OCI-LY1 (cell line): ENCODE measurements around the gene PIGU.

ENCODE experiments used
- H2AFZ ChIP-seq: fragments of 200-600 bp; sonication (generic), shearing (Covaris generic); 2 replicates; pipeline ENCODE4 v1.6.0; 2014; ENCODE audit warnings: antibody characterized with exemption, mild to moderate bottlenecking, low read length
- H3F3A ChIP-seq: fragments of 200-600 bp; sonication (generic), shearing (Covaris generic); 2 replicates; pipeline ENCODE4 v1.6.0; 2014; ENCODE audit warnings: mild to moderate bottlenecking, antibody characterized with exemption, low read length, moderate library complexity; ENCODE audit not compliant: insufficient read depth
- H3K27ac ChIP-seq: fragments of 200-600 bp; sonication (generic); 2 replicates; pipeline ENCODE4 v1.5.1; 2014; ENCODE audit warnings: low read length, mixed run types, mild to moderate bottlenecking, low read depth; ENCODE audit not compliant: poor library complexity, severe bottlenecking
- H3K27me3 ChIP-seq: fragments of 200-600 bp; sonication (generic); 2 replicates; pipeline ENCODE4 v1.6.0; 2014; ENCODE audit warnings: antibody characterized with exemption, mild to moderate bottlenecking, low read length, moderate library complexity; ENCODE audit not compliant: insufficient read depth
- H3K36me3 ChIP-seq: fragments of 200-600 bp; sonication (generic); 2 replicates; pipeline ENCODE4 v1.6.1; 2014; ENCODE audit warnings: mild to moderate bottlenecking, antibody characterized with exemption, low read length, moderate library complexity, mixed read lengths; ENCODE audit not compliant: insufficient read depth
- H3K4me1 ChIP-seq: fragments of 200-600 bp; sonication (generic); 2 replicates; pipeline ENCODE4 v1.5.1; 2014; ENCODE audit warnings: mild to moderate bottlenecking, low read length, moderate library complexity; ENCODE audit not compliant: insufficient read depth, severe bottlenecking
- H3K4me2 ChIP-seq: fragments of 200-600 bp; sonication (generic), shearing (Covaris generic); 2 replicates; pipeline ENCODE4 v1.6.1; 2014; ENCODE audit warnings: low read length
- H3K4me3 ChIP-seq: fragments of 200-600 bp; sonication (generic); 2 replicates; pipeline ENCODE4 v1.5.1; 2014; ENCODE audit warnings: low read length, low read depth, mild to moderate bottlenecking, mixed read lengths; ENCODE audit not compliant: poor library complexity, severe bottlenecking
- H3K79me2 ChIP-seq: fragments of 200-600 bp; shearing (Covaris generic); 2 replicates; pipeline ENCODE4 v1.6.1; 2016; ENCODE audit warnings: mixed run types, low read length, mixed read lengths; ENCODE audit not compliant: insufficient read depth
- H3K9ac ChIP-seq: fragments of 200-600 bp; sonication (generic), shearing (Covaris generic); 2 replicates; pipeline ENCODE4 v1.6.1; 2014; ENCODE audit warnings: mild to moderate bottlenecking, low read length, mixed read lengths
- H3K9me2 ChIP-seq: fragments of 200-600 bp; sonication (generic), shearing (Covaris generic); 2 replicates; pipeline ENCODE4 v1.6.1; 2014; ENCODE audit warnings: low read depth, mild to moderate bottlenecking, low read length, mixed read lengths
- H3K9me3 ChIP-seq: fragments of 200-600 bp; shearing (Covaris generic); 2 replicates; pipeline ENCODE4 v1.6.1; 2014; ENCODE audit warnings: low read length, mixed read lengths
- H4K20me1 ChIP-seq: fragments of 200-600 bp; sonication (generic), shearing (Covaris generic); 2 replicates; pipeline ENCODE4 v1.6.0; 2016; ENCODE audit warnings: mild to moderate bottlenecking, low read length; ENCODE audit not compliant: insufficient read depth
- CTCF ChIP-seq: fragments of 200-600 bp; sonication (generic), shearing (Covaris generic); IDR thresholded peaks from 2 replicates; pipeline ENCODE4 v1.5.1; 2017; ENCODE audit warnings: mild to moderate bottlenecking, antibody characterized with exemption, low read length, moderate library complexity, mixed read lengths
- EZH2 ChIP-seq: fragments of 200-600 bp; sonication (generic), shearing (Covaris generic); IDR thresholded peaks from 2 replicates; pipeline ENCODE4 v1.8.0; 2017; ENCODE audit warnings: borderline replicate concordance, mixed run types, mild to moderate bottlenecking, antibody characterized with exemption, low read length, moderate library complexity, mixed read lengths

PIGU gene

GRCh38 chr20:34537651-34538050 lies 139.2 kb downstream of the PIGU start:
- Histone ChIP-seq H3K9me3 (no peaks in the 10 kb centered on the region), H3K79me2 (no peaks in the 10 kb centered on the region), H3K27ac (no peak overlapping the region), H3K4me1 (no peaks in the 10 kb centered on the region), H3K9me2 (no peaks in the 10 kb centered on the region), H3K27me3 (no peaks in the 10 kb centered on the region), H3F3A (no peaks in the 10 kb centered on the region), H3K9ac (no peak overlapping the region), H4K20me1 (no peaks in the 10 kb centered on the region), H2AFZ (no peak overlapping the region), H3K36me3 (peaks cover 51% of the 10 kb centered on the region), H3K4me2 (no peak overlapping the region), H3K4me3 (no peak overlapping the region)
- TF ChIP-seq CTCF, result no peak

DNA sequence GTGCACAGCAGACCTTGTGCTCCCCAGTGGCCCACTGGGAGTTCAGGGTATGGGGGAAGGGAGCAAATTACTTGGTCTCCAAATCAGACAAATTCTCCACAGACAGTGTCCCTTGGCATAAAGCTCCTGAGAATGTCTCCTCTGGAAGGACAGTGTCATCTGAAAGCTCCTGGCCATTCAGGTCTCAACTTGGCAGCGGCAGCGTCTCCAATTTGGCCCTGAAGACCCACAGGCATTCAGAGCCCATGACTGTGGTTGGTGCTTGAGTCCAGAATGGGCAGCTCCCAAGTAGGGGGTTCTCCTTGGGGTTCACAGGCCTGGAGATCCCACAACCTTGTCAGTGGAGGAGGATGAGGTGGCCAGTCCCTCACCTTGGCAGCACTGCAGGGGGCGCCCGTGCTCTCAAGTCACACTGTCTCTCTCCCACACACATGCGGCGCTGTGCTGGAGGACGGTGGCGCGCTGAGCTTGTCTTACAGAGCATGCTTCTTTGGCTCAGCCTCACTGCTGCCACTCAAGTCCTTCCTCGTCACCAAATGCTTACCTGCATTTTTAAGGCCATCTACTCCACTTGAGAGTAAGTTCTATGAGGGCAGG lies 140.0 kb downstream of the PIGU start:
- no peak overlapping the region for H3K4me2 ChIP-seq
- H3K36me3 ChIP-seq, result peaks cover 51% of the 10 kb centered on the region
- no peak overlapping the region for H3K9ac ChIP-seq
- no peak overlapping the region for H2AFZ ChIP-seq
- no peaks in the 10 kb centered on the region for H3K79me2 ChIP-seq
- no peak overlapping the region for H3K4me3 ChIP-seq
- H3K4me1 ChIP-seq, result no peaks in the 10 kb centered on the region
- H3K9me3 ChIP-seq, result no peaks in the 10 kb centered on the region
- no peaks in the 10 kb centered on the region for H4K20me1 ChIP-seq
- H3F3A ChIP-seq, result no peaks in the 10 kb centered on the region
- no peaks in the 10 kb centered on the region for H3K27me3 ChIP-seq
- no peak overlapping the region for H3K27ac ChIP-seq
- TF ChIP-seq EZH2 (no peak), CTCF (peak; percentile 97)
- no peaks in the 10 kb centered on the region for H3K9me2 ChIP-seq

DNA sequence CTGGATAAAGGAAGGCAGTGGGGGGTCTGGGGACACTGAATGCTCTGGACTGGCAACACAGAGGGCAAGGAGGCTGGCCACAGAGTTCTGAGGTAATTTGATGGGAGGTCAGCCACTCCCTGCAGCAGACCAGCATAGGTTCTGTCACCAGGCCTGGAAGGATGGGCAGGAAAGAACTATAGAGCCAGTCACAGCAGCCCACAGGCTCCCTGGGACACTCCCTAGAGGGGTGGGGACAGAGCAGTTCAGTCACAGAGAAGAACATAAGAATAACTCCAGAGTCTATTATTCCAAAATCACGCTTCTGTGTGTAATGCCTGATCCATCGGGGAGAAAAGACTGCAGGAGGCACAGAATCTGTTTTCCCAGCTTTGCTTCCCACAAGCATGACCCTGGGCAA lies 141.0 kb downstream of the PIGU start:
- Histone ChIP-seq H3K4me2 (no peak overlapping the region), H2AFZ (no peak overlapping the region), H3K27ac (no peak overlapping the region), H3K9me3 (no peaks in the 10 kb centered on the region), H3K27me3 (no peaks in the 10 kb centered on the region), H3K4me3 (no peak overlapping the region), H3K4me1 (no peaks in the 10 kb centered on the region), H4K20me1 (no peaks in the 10 kb centered on the region), H3K9ac (no peak overlapping the region), H3K79me2 (no peaks in the 10 kb centered on the region), H3F3A (no peaks in the 10 kb centered on the region), H3K36me3 (peaks cover 45% of the 10 kb centered on the region), H3K9me2 (no peaks in the 10 kb centered on the region)
- TF ChIP-seq CTCF (no peak), EZH2 (no peak)
